ENCODE results near the gene AVL9.

DNA sequence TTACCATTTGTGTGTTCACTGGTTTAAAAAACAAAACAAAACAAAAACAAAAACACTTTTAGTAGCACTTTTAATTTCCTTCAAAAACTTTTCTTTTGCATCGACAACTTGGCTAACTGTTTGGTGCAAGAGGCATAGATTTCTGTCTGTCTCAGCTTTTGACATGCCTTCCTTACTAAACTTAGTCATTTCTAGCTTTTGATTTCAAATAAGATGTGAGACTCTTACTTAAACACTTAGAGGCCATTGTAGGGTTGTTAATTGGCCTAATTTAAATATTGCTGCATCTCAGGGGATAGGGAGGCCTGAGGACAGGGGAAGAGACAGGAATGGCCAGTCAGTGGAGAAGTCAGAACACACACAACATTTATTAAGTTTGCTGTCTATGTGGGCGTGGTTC is 66.3 kb downstream of the AVL9 start:
- TF ChIP-seq, protein P1, sequence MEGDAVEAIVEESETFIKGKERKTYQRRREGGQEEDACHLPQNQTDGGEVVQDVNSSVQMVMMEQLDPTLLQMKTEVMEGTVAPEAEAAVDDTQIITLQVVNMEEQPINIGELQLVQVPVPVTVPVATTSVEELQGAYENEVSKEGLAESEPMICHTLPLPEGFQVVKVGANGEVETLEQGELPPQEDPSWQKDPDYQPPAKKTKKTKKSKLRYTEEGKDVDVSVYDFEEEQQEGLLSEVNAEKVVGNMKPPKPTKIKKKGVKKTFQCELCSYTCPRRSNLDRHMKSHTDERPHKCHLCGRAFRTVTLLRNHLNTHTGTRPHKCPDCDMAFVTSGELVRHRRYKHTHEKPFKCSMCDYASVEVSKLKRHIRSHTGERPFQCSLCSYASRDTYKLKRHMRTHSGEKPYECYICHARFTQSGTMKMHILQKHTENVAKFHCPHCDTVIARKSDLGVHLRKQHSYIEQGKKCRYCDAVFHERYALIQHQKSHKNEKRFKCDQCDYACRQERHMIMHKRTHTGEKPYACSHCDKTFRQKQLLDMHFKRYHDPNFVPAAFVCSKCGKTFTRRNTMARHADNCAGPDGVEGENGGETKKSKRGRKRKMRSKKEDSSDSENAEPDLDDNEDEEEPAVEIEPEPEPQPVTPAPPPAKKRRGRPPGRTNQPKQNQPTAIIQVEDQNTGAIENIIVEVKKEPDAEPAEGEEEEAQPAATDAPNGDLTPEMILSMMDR (IDR thresholded peaks at IDR 0.05) = no peak
- TF ChIP-seq POLR2A (IDR thresholded peaks at IDR 0.05) = no peak

All from vagina (tissue), 2 donors.